Pancreas (tissue), 10 donors: ENCODE results near the gene MEGF6. TPM values are rescaled to one million over a fixed set of nuclear protein-coding genes. Genes with fewer than 3 reads are reported as not detected.

Experiments
- ATAC-seq, 4 donors: fragments of 200-7000 bp; cut with Tn5 transposase; one replicate each; pipeline versions ENCODE4 v1.8.0 to v1.9.1; 2020; ENCODE audit warnings: mild to moderate bottlenecking in 4 of 4, moderate library complexity in 4 of 4
- DNase-seq, 6 donors: peaks; one replicate each; pipeline ENCODE4 v3.0.0-alpha.2; 2020
- FAIRE-seq: peaks from 2 replicates; lab custom pipeline; 2012; peaks lifted over from hg19 to GRCh38; lab: Jason Lieb, UNC
- H3K27ac ChIP-seq, 4 donors: fragments of 200-600 bp; sonication (generic); 1 replicate in 3 of 4; 2 replicates in 1 of 4; pipeline versions ENCODE4 v1.5.0 to v1.8.0; 2020
- H3K27me3 ChIP-seq, 4 donors: fragments of 200-600 bp; one replicate each; pipeline ENCODE4 v1.8.0; 2021
- H3K36me3 ChIP-seq, 3 donors: fragments of 200-600 bp; sonication (generic) in 1 of 3; one replicate each; pipeline versions ENCODE4 v1.5.0 to v1.8.0; 2020 to 2021
- H3K4me1 ChIP-seq, 3 donors: fragments of 200-600 bp; one replicate each; pipeline ENCODE4 v1.8.0; 2021
- H3K4me3 ChIP-seq, 4 donors: fragments of 200-600 bp; sonication (generic) in 2 of 4; one replicate each; pipeline versions ENCODE4 v1.5.0 to v1.8.0; 2020 to 2021
- H3K9me3 ChIP-seq, 4 donors: fragments of 200-600 bp; one replicate each; pipeline ENCODE4 v1.8.0; 2021
- whole genome bisulfite sequencing, 2 donors: extraction: QIAGEN DNeasy Blood & Tissue Kit; methylation state at CpG; one replicate each; pipeline ENCODE4 v1.1.7; 2013; 5-methylcytosine and 5-hydroxymethylcytosine counted together
- intact Hi-C, 3 donors: fragments of 100-400 bp; cut with DNase I; formaldehyde crosslinking; loops; one replicate each; pipeline versions ENCODE4 v1.11.1 to v1.14.2; 2022
- polyA plus RNA-seq, 2 donors: library from polyadenylated mRNA; stranded (reverse); fragments of 200-250 nt; gene quantifications; one replicate each; pipeline ENCODE4 v1.2.3, GENCODE V29; 2013
- total RNA-seq, 6 donors: library from RNA; stranded (reverse); fragmentation: NEBNext Ultra II Directional in 4 of 6; extraction: Animal tissue kit (Norgen Biotek cat#: 25700) in 4 of 6; gene quantifications; one replicate each; pipeline versions ENCODE4 v1.2.1 to v1.2.4, GENCODE V29; 2021 to 2023
- TF ChIP-seq, protein P1 (sequence below), 4 donors: fragments of 200-600 bp; sonication (generic) in 3 of 4; IDR thresholded peaks; one replicate each; pipeline versions ENCODE4 v1.5.0 to v1.8.0; 2021; ENCODE audit warnings: antibody characterized with exemption in 4 of 4
- donor health status: healthy with polysubstance abuse.
- donor health status: DM: no; HTN: no; CAD: no; lungs with moderate emphysema.
- donor health status: DM: no; HTN: no; CAD: no.
- donor health status: control.
- donor health status: control.
- donor health status: Bipolar disorder and iron deficiency.
- donor health status: DM: yes; HTN: yes; CAD: no.
- donor health status: DM: no; HTN: no; CAD: no.
- donor health status: DM: no; HTN: no; CAD: no.
- donor health status: DM: yes; HTN: yes; CAD: no.

The MEGF6 gene
- total and polyA plus RNA-seq, 8 donors: 2.6 to 20.0 (median 8.4) TPM

- no peaks in the 10 kb centered on the region for H3K9me3 ChIP-seq
- peak in 3 of 6 donors; percentile 15 to 63 (median 52) for DNase-seq
- no peak for FAIRE-seq
- TF ChIP-seq, protein P1, sequence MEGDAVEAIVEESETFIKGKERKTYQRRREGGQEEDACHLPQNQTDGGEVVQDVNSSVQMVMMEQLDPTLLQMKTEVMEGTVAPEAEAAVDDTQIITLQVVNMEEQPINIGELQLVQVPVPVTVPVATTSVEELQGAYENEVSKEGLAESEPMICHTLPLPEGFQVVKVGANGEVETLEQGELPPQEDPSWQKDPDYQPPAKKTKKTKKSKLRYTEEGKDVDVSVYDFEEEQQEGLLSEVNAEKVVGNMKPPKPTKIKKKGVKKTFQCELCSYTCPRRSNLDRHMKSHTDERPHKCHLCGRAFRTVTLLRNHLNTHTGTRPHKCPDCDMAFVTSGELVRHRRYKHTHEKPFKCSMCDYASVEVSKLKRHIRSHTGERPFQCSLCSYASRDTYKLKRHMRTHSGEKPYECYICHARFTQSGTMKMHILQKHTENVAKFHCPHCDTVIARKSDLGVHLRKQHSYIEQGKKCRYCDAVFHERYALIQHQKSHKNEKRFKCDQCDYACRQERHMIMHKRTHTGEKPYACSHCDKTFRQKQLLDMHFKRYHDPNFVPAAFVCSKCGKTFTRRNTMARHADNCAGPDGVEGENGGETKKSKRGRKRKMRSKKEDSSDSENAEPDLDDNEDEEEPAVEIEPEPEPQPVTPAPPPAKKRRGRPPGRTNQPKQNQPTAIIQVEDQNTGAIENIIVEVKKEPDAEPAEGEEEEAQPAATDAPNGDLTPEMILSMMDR (IDR thresholded peaks at IDR 0.05): no peak
- no peak overlapping the region for H3K4me3 ChIP-seq
- H3K36me3 ChIP-seq: no peaks in the 10 kb centered on the region
- ATAC-seq: no peak
- H3K27me3 ChIP-seq: no peaks in the 10 kb centered on the region
- intact Hi-C loops: no loop called here
- WGBS, 2 donors: 94 to 96% methylated on average over 21 to 22 of the region's 22 CpGs
- H3K4me1 ChIP-seq: peaks cover 6 to 19% (median 19%) of the 10 kb centered on the region in 3 donors
- no peak overlapping the region for H3K27ac ChIP-seq
Observed at GRCh38 chr1:3463013-3463385, 148.3 kb downstream of the MEGF6 start.

GRCh38 chr1:3462356-3463012, 148.8 kb downstream of the MEGF6 start:
- ATAC-seq (no peak), DNase-seq (peak in 1 of 6 donors; percentile 74), FAIRE-seq (no peak)
- intact Hi-C loops: no loop called here
- TF ChIP-seq, protein P1 (IDR thresholded peaks at IDR 0.05): no peak
- Histone ChIP-seq H3K27ac (no peak overlapping the region), H3K9me3 (no peaks in the 10 kb centered on the region), H3K36me3 (no peaks in the 10 kb centered on the region), H3K4me3 (no peak overlapping the region), H3K4me1 (peaks cover 6 to 19% (median 19%) of the 10 kb centered on the region in 3 donors), H3K27me3 (no peaks in the 10 kb centered on the region)
- WGBS, 2 donors: 93 to 95% methylated on average over 16 of the region's 16 CpGs

- H3K9me3 ChIP-seq: no peaks in the 10 kb centered on the region
- FAIRE-seq: no peak
- ATAC-seq: no peak
- DNase-seq: peak in 1 of 6 donors; percentile 32
- H3K36me3 ChIP-seq: no peaks in the 10 kb centered on the region
- intact Hi-C loops: no loop called here
- H3K27me3 ChIP-seq: no peaks in the 10 kb centered on the region
- H3K4me1 ChIP-seq: peaks cover 6 to 19% (median 19%) of the 10 kb centered on the region in 3 donors
- 88 to 89% methylated on average over 10 to 13 of the region's 13 CpGs for WGBS, 2 donors
- H3K27ac ChIP-seq: no peak overlapping the region
- TF ChIP-seq, protein P1 (IDR thresholded peaks at IDR 0.05): no peak
- no peak overlapping the region for H3K4me3 ChIP-seq
Observed at GRCh38 chr1:3461934-3462275, 149.4 kb downstream of the MEGF6 start.

GRCh38 chr1:3461238-3461933, 149.9 kb downstream of the MEGF6 start:
- Histone ChIP-seq H3K36me3 (no peaks in the 10 kb centered on the region), H3K27ac (peak overlapping the region in 3 of 4 donors; percentile 12 to 36 (median 15)), H3K4me1 (peaks cover 6 to 19% (median 19%) of the 10 kb centered on the region in 3 donors), H3K27me3 (no peaks in the 10 kb centered on the region), H3K9me3 (no peaks in the 10 kb centered on the region), H3K4me3 (no peak overlapping the region)
- no peak for ATAC-seq
- no peak for FAIRE-seq
- WGBS, 2 donors: 93 to 94% methylated on average over 28 to 30 of the region's 30 CpGs
- TF ChIP-seq, protein P1 (IDR thresholded peaks at IDR 0.05): no peak
- DNase-seq: peak in 2 of 6 donors; percentile 21 to 58
- intact Hi-C loops: no loop called here
